Stimulated activated naive CD8-positive, alpha-beta T cell treated with anti-CD3 and anti-CD28 coated beads, Interleukin-15, Interleukin-2, amounts not matched to agents 100 ng/mL and 50 ng/mL, for 24 hours (primary cell): ENCODE measurements around the gene AGBL5.

Experiments
- H3K27ac Mint-ChIP-seq: one replicate; pipeline ENCODE4 v1.8.0; 2021; ENCODE audit warnings: mild to moderate bottlenecking, mixed read lengths
- H3K27me3 Mint-ChIP-seq: one replicate; pipeline ENCODE4 v1.8.0; 2021; ENCODE audit warnings: mixed read lengths
- H3K36me3 Mint-ChIP-seq: one replicate; pipeline ENCODE4 v1.8.0; 2021; ENCODE audit warnings: low read depth, mixed read lengths
- H3K4me1 Mint-ChIP-seq: one replicate; pipeline ENCODE4 v1.8.0; 2021; ENCODE audit warnings: low read depth, mixed read lengths
- H3K4me3 Mint-ChIP-seq: one replicate; pipeline ENCODE4 v1.8.0; 2021; ENCODE audit warnings: mild to moderate bottlenecking, mixed read lengths
- H3K9me3 Mint-ChIP-seq: one replicate; pipeline ENCODE4 v1.8.0; 2021; ENCODE audit warnings: mixed read lengths

The AGBL5 gene

GRCh38 chr2:27038012-27038411, 13.5 kb upstream of the AGBL5 start:
- no peaks in the 10 kb centered on the region for H3K9me3 Mint-ChIP-seq
- no peaks in the 10 kb centered on the region for H3K27me3 Mint-ChIP-seq
- H3K36me3 Mint-ChIP-seq: peaks cover 68% of the 10 kb centered on the region
- H3K27ac Mint-ChIP-seq: no peak overlapping the region
- H3K4me3 Mint-ChIP-seq: no peak overlapping the region
- peaks cover 43% of the 10 kb centered on the region for H3K4me1 Mint-ChIP-seq

- Mint-ChIP-seq H3K27ac (no peak overlapping the region), H3K27me3 (no peaks in the 10 kb centered on the region), H3K4me1 (peaks cover 37% of the 10 kb centered on the region), H3K4me3 (no peak overlapping the region), H3K9me3 (no peaks in the 10 kb centered on the region), H3K36me3 (peaks cover 70% of the 10 kb centered on the region)
Measured at GRCh38 chr2:27038631-27039339, 12.7 kb upstream of the AGBL5 start.

GRCh38 chr2:27039426-27039825, 12.0 kb upstream of the AGBL5 start:
- Mint-ChIP-seq H3K27me3 (no peaks in the 10 kb centered on the region), H3K36me3 (peaks cover 65% of the 10 kb centered on the region), H3K27ac (no peak overlapping the region), H3K9me3 (no peaks in the 10 kb centered on the region), H3K4me1 (peaks cover 30% of the 10 kb centered on the region), H3K4me3 (no peak overlapping the region)

GRCh38 chr2:27039871-27040270, 11.6 kb upstream of the AGBL5 start:
- Mint-ChIP-seq H3K9me3 (no peaks in the 10 kb centered on the region), H3K36me3 (peaks cover 65% of the 10 kb centered on the region), H3K4me1 (peaks cover 26% of the 10 kb centered on the region), H3K4me3 (no peak overlapping the region), H3K27me3 (no peaks in the 10 kb centered on the region), H3K27ac (no peak overlapping the region)

- Mint-ChIP-seq H3K27me3 (no peaks in the 10 kb centered on the region), H3K9me3 (no peaks in the 10 kb centered on the region), H3K4me3 (no peak overlapping the region), H3K4me1 (peaks cover 24% of the 10 kb centered on the region), H3K36me3 (peaks cover 61% of the 10 kb centered on the region), H3K27ac (no peak overlapping the region)
Measured at GRCh38 chr2:27040282-27040681, 11.2 kb upstream of the AGBL5 start.

GRCh38 chr2:27041752-27042151, 9.7 kb upstream of the AGBL5 start:
- H3K36me3 Mint-ChIP-seq: peaks cover 46% of the 10 kb centered on the region
- no peak overlapping the region for H3K4me3 Mint-ChIP-seq

GRCh38 chr2:27042159-27042661, 9.3 kb upstream of the AGBL5 start:
- no peak overlapping the region for H3K4me3 Mint-ChIP-seq
- no peak overlapping the region for H3K27ac Mint-ChIP-seq
- no peaks in the 10 kb centered on the region for H3K27me3 Mint-ChIP-seq
- H3K9me3 Mint-ChIP-seq: no peaks in the 10 kb centered on the region
- H3K4me1 Mint-ChIP-seq: peaks cover 24% of the 10 kb centered on the region
- peaks cover 41% of the 10 kb centered on the region for H3K36me3 Mint-ChIP-seq

More at GRCh38 chr2:27041752-27042151, 9.7 kb upstream of the AGBL5 start:
- Mint-ChIP-seq H3K4me1 (peaks cover 24% of the 10 kb centered on the region), H3K9me3 (no peaks in the 10 kb centered on the region), H3K27ac (peak overlapping the region; percentile 68), H3K27me3 (no peaks in the 10 kb centered on the region)

GRCh38 chr2:27042985-27043634, 8.4 kb upstream of the AGBL5 start:
- Mint-ChIP-seq H3K4me1 (peaks cover 27% of the 10 kb centered on the region), H3K27ac (no peak overlapping the region), H3K27me3 (no peaks in the 10 kb centered on the region), H3K4me3 (no peak overlapping the region), H3K9me3 (no peaks in the 10 kb centered on the region), H3K36me3 (peaks cover 41% of the 10 kb centered on the region)

- Mint-ChIP-seq H3K36me3 (peaks cover 14% of the 10 kb centered on the region), H3K27me3 (peaks cover 7% of the 10 kb centered on the region), H3K9me3 (no peaks in the 10 kb centered on the region), H3K4me1 (peaks cover 30% of the 10 kb centered on the region), H3K27ac (peak overlapping the region; percentile 98), H3K4me3 (peak overlapping the region; percentile 88)
Measured at GRCh38 chr2:27049422-27050280, 1.8 kb upstream of the AGBL5 start.

- Mint-ChIP-seq H3K27me3 (peaks cover 7% of the 10 kb centered on the region), H3K4me1 (peaks cover 30% of the 10 kb centered on the region), H3K36me3 (peaks cover 20% of the 10 kb centered on the region)
Measured at GRCh38 chr2:27050281-27050995, 1.0 kb upstream of the AGBL5 start.

GRCh38 chr2:27051902-27052645, 606 bp downstream of the AGBL5 start:
- Mint-ChIP-seq H3K4me1 (peaks cover 30% of the 10 kb centered on the region), H3K9me3 (no peaks in the 10 kb centered on the region), H3K27ac (peak overlapping the region; percentile 53), H3K27me3 (peaks cover 7% of the 10 kb centered on the region), H3K4me3 (peak overlapping the region; percentile 88), H3K36me3 (peaks cover 31% of the 10 kb centered on the region)

More at GRCh38 chr2:27050281-27050995, 1.0 kb upstream of the AGBL5 start:
- Mint-ChIP-seq H3K27ac (peak overlapping the region; percentile 98), H3K9me3 (no peaks in the 10 kb centered on the region), H3K4me3 (peak overlapping the region; percentile 88)

- no peaks in the 10 kb centered on the region for H3K9me3 Mint-ChIP-seq
- no peak overlapping the region for H3K27ac Mint-ChIP-seq
- H3K36me3 Mint-ChIP-seq: peaks cover 31% of the 10 kb centered on the region
- peak overlapping the region; percentile 88 for H3K4me3 Mint-ChIP-seq
- H3K27me3 Mint-ChIP-seq: peaks cover 7% of the 10 kb centered on the region
- peaks cover 27% of the 10 kb centered on the region for H3K4me1 Mint-ChIP-seq
Measured at GRCh38 chr2:27053321-27053720, 1.9 kb downstream of the AGBL5 start.

- Mint-ChIP-seq H3K9me3 (no peaks in the 10 kb centered on the region), H3K4me1 (peaks cover 27% of the 10 kb centered on the region), H3K36me3 (peaks cover 31% of the 10 kb centered on the region), H3K4me3 (no peak overlapping the region), H3K27me3 (peaks cover 7% of the 10 kb centered on the region), H3K27ac (no peak overlapping the region)
Measured at GRCh38 chr2:27053776-27054175, 2.3 kb downstream of the AGBL5 start.

- H3K9me3 Mint-ChIP-seq: no peaks in the 10 kb centered on the region
- peaks cover 20% of the 10 kb centered on the region for H3K4me1 Mint-ChIP-seq
- H3K4me3 Mint-ChIP-seq: no peak overlapping the region
- H3K27ac Mint-ChIP-seq: no peak overlapping the region
- H3K36me3 Mint-ChIP-seq: peaks cover 34% of the 10 kb centered on the region
- peaks cover 7% of the 10 kb centered on the region for H3K27me3 Mint-ChIP-seq
Measured at GRCh38 chr2:27054721-27055120, 3.3 kb downstream of the AGBL5 start.
